ENCODE measurements around the gene SMO. TPM values are rescaled to one million over a fixed set of nuclear protein-coding genes. Genes with fewer than 3 reads are reported as not detected.

SMO gene
- total and polyA plus RNA-seq, 9 of the 15 experiments (the other 6 are each of a cell fraction or from before 2014, with no cell fraction given) = 0.05 to 0.13 (median 0.10) TPM; not detected in 5

DNA sequence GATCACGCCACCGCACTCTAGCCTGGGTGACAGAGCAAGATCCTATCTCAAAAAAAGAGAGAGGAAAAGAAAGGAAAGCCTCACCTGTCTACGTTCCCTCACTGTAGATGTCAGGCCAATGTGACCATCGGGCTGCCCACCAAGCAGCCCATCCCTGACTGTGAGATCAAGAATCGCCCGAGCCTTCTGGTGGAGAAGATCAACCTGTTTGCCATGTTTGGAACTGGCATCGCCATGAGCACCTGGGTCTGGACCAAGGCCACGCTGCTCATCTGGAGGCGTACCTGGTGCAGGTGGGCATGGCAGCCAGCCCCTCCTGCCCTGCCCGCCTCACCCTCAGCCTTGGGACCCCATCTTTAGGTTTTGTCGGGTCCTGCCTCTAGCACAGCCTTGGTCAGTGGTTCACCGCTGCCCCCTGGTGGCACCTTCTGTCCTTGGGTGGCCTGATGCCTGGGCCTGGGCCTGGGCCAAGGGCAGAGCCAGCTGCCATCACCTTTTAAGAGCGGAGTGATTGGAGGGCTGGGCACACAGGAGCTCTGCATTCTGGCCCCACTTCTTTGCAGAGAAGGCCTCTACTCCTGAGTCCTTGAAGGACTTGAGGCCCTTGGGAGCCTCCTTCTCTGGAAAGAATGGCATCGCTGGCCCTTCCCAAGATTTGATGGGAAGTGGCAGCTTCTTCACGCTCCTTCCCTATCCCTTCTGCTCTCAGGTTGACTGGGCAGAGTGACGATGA, 22.0 kb downstream of the SMO start (continued):
- TF ChIP-seq, protein P1, sequence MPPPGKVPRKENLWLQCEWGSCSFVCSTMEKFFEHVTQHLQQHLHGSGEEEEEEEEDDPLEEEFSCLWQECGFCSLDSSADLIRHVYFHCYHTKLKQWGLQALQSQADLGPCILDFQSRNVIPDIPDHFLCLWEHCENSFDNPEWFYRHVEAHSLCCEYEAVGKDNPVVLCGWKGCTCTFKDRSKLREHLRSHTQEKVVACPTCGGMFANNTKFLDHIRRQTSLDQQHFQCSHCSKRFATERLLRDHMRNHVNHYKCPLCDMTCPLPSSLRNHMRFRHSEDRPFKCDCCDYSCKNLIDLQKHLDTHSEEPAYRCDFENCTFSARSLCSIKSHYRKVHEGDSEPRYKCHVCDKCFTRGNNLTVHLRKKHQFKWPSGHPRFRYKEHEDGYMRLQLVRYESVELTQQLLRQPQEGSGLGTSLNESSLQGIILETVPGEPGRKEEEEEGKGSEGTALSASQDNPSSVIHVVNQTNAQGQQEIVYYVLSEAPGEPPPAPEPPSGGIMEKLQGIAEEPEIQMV (tag; conservative IDR thresholded peaks at IDR 0.05; ENCODE audit: low read depth) = no peak
- TF ChIP-seq ZNF253 (CRISPR knock-in tag; conservative IDR thresholded peaks at IDR 0.05) (no peak), SP2 (IDR thresholded peaks at IDR 0.05; ENCODE audit: extremely low read depth, low read depth, low read length, poor library complexity, severe bottlenecking) (no peak), ZNF324 (CRISPR knock-in tag; IDR thresholded peaks at IDR 0.05) (no peak), ZNF311 (CRISPR knock-in tag; IDR thresholded peaks at IDR 0.05) (no peak), POLR3A (IDR thresholded peaks at IDR 0.05; ENCODE audit: borderline replicate concordance, extremely low read depth, insufficient read depth, insufficient read length) (no peak), ZNF431 (CRISPR knock-in tag; IDR thresholded peaks at IDR 0.05) (no peak), MTA2 (IDR thresholded peaks at IDR 0.05; ENCODE audit: low read depth) (no peak), ZNF23 (CRISPR knock-in tag; IDR thresholded peaks at IDR 0.05) (no peak), ZBTB2 (IDR thresholded peaks at IDR 0.05) (no peak), DMBX1 (CRISPR knock-in tag; IDR thresholded peaks at IDR 0.05; ENCODE audit: borderline replicate concordance) (no peak), ZSCAN29 (IDR thresholded peaks at IDR 0.05) (no peak), PCBP2 (IDR thresholded peaks at IDR 0.05; ENCODE audit: low read depth, low read length, poor library complexity, severe bottlenecking) (no peak), PHB2 (IDR thresholded peaks at IDR 0.05; ENCODE audit: low read depth) (no peak)
- TF ChIP-seq, protein P2, sequence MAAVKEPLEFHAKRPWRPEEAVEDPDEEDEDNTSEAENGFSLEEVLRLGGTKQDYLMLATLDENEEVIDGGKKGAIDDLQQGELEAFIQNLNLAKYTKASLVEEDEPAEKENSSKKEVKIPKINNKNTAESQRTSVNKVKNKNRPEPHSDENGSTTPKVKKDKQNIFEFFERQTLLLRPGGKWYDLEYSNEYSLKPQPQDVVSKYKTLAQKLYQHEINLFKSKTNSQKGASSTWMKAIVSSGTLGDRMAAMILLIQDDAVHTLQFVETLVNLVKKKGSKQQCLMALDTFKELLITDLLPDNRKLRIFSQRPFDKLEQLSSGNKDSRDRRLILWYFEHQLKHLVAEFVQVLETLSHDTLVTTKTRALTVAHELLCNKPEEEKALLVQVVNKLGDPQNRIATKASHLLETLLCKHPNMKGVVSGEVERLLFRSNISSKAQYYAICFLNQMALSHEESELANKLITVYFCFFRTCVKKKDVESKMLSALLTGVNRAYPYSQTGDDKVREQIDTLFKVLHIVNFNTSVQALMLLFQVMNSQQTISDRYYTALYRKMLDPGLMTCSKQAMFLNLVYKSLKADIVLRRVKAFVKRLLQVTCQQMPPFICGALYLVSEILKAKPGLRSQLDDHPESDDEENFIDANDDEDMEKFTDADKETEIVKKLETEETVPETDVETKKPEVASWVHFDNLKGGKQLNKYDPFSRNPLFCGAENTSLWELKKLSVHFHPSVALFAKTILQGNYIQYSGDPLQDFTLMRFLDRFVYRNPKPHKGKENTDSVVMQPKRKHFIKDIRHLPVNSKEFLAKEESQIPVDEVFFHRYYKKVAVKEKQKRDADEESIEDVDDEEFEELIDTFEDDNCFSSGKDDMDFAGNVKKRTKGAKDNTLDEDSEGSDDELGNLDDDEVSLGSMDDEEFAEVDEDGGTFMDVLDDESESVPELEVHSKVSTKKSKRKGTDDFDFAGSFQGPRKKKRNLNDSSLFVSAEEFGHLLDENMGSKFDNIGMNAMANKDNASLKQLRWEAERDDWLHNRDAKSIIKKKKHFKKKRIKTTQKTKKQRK (IDR thresholded peaks at IDR 0.05; ENCODE audit: borderline replicate concordance, low read depth, low read length) = no peak
- TF ChIP-seq, protein P3, sequence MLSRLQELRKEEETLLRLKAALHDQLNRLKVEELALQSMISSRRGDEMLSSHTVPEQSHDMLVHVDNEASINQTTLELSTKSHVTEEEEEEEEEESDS (CRISPR knock-in tag; IDR thresholded peaks at IDR 0.05) = no peak
- TF ChIP-seq, protein P4, sequence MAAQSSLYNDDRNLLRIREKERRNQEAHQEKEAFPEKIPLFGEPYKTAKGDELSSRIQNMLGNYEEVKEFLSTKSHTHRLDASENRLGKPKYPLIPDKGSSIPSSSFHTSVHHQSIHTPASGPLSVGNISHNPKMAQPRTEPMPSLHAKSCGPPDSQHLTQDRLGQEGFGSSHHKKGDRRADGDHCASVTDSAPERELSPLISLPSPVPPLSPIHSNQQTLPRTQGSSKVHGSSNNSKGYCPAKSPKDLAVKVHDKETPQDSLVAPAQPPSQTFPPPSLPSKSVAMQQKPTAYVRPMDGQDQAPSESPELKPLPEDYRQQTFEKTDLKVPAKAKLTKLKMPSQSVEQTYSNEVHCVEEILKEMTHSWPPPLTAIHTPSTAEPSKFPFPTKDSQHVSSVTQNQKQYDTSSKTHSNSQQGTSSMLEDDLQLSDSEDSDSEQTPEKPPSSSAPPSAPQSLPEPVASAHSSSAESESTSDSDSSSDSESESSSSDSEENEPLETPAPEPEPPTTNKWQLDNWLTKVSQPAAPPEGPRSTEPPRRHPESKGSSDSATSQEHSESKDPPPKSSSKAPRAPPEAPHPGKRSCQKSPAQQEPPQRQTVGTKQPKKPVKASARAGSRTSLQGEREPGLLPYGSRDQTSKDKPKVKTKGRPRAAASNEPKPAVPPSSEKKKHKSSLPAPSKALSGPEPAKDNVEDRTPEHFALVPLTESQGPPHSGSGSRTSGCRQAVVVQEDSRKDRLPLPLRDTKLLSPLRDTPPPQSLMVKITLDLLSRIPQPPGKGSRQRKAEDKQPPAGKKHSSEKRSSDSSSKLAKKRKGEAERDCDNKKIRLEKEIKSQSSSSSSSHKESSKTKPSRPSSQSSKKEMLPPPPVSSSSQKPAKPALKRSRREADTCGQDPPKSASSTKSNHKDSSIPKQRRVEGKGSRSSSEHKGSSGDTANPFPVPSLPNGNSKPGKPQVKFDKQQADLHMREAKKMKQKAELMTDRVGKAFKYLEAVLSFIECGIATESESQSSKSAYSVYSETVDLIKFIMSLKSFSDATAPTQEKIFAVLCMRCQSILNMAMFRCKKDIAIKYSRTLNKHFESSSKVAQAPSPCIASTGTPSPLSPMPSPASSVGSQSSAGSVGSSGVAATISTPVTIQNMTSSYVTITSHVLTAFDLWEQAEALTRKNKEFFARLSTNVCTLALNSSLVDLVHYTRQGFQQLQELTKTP (IDR thresholded peaks at IDR 0.05; ENCODE audit: low read depth in 1 of 2, partially characterized antibody in 2 of 2) = no peak

Measured in K562 (cell line).